Uterus (tissue), 2 donors: ENCODE measurements around the gene MED13L.

ENCODE experiments used
- POLR2A ChIP-seq, 2 donors: fragments of 450-650 bp; IDR thresholded peaks; one replicate each; pipeline ENCODE4 v1.6.1; 2016; ENCODE audit warnings: antibody characterized with exemption in 2 of 2, mild to moderate bottlenecking in 1 of 2, moderate library complexity in 1 of 2
- TF ChIP-seq, protein P1 (sequence below), 4 experiments: fragments of 200-600 bp in 2 of 4; fragments of 450-650 bp in 2 of 4; sonication (generic) in 2 of 4; IDR thresholded peaks; one replicate each; pipeline ENCODE4 v1.5.1; 2016 to 2019; ENCODE audit warnings: antibody characterized with exemption in 4 of 4, mild to moderate bottlenecking in 2 of 4, moderate library complexity in 1 of 4

DNA sequence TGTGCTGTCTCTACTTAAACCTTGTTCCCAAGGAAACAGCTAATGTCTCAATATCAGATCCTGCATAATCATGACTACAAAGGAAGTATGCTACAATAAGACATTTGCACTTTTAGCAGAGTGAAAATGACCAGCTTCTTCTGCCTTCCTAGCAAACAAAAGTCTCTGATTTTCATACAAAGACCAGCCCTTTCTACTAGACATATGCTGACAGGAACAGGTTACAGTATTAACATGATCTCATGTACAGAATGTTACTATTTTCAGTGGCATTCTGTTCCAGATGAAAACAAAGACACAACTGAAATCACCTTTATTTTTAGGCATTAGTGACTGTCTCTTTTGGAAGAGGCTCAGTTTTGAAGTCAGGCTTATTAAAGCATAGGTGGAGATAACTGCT lies 228.6 kb downstream of the MED13L start:
- TF ChIP-seq, protein P1, sequence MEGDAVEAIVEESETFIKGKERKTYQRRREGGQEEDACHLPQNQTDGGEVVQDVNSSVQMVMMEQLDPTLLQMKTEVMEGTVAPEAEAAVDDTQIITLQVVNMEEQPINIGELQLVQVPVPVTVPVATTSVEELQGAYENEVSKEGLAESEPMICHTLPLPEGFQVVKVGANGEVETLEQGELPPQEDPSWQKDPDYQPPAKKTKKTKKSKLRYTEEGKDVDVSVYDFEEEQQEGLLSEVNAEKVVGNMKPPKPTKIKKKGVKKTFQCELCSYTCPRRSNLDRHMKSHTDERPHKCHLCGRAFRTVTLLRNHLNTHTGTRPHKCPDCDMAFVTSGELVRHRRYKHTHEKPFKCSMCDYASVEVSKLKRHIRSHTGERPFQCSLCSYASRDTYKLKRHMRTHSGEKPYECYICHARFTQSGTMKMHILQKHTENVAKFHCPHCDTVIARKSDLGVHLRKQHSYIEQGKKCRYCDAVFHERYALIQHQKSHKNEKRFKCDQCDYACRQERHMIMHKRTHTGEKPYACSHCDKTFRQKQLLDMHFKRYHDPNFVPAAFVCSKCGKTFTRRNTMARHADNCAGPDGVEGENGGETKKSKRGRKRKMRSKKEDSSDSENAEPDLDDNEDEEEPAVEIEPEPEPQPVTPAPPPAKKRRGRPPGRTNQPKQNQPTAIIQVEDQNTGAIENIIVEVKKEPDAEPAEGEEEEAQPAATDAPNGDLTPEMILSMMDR (IDR thresholded peaks at IDR 0.05), result no peak
- TF ChIP-seq POLR2A (IDR thresholded peaks at IDR 0.05), result no peak
